Measurements from ENCODE around the gene TSPAN4.

Gene TSPAN4

DNA sequence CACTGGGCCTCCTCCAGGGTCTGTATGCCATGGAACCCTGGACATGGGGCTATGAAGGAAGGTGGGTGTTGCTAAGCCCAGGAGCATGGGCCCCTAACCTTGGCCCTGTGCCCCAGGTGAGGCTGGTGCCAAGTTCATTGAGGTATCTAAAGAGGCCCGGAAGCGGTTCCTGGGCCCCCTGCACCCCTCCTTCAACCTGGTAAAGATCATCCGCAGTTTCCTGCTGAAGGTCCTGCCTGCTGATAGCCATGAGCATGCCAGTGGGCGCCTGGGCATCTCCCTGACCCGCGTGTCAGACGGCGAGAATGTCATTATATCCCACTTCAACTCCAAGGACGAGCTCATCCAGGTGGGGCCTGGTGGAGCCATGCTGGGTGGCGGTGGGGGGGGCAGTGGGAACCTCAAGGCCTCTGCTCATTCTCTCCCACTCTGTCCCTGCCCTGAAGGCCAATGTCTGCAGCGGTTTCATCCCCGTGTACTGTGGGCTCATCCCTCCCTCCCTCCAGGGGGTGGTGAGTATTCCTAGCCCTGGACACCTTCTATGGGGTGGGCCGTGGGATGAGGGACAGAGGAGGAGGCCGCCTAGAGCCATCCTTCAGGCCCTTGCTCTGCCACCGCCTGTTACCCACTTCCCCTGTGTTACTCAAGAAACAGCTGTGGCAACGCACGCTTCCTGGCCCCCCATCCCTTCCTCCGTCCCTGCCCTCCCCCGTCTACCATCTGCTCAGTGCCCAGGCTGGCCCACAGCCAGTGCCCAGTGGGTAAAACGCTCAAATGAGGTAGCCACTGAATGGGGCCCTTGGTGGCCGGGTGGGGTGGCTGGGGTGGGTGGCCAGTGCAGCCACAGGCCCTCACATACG, 20.9 kb upstream of the TSPAN4 start:
- no peak for DNase-seq
- in situ Hi-C loops (cut with MboI; ENCODE audit: low pct_unique_long_range_greater_than_20kb, low sequenced_read_pairs) = no loop called here

DNA sequence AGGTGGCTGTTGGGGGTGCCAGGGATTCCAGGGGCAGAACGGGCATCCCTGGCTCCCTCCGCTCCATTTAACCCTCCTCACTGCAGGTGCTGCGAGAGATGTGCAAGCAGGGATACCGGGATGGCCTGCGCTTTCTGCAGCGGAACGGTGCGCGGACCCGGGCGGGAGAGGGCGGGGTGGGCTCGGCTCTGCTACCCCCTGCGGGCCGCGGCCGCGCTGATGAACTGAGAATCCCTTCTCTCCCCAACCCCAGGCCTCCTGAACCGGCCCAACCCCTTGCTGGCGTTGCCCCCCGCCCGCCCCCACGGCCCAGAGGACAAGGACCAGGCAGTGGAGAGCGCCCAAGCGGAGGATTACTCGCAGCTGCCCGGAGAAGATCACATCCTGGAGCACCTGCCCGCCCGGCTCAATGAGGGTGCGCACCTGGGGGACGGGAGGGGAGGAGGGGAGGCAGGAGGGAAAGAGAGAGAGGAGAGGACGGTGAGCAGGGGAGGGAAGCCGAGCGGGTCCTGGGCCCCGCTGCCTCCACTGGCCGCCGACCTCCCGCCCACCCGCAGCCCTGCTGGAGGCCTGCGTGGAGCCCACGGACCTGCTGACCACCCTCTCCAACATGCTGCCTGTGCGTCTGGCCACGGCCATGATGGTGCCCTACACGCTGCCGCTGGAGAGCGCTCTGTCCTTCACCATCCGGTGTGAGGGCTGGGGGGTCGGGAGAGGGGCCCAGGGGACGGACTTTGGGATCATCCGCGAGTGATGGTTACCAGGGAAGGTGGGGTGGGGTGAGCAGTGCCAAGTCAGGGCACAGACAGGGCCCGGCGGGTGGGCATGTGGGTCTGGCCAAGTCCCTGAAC, 19.0 kb upstream of the TSPAN4 start:
- in situ Hi-C loops (cut with MboI; ENCODE audit: low pct_unique_long_range_greater_than_20kb, low sequenced_read_pairs) = no loop called here
- DNase-seq = no peak

DNA sequence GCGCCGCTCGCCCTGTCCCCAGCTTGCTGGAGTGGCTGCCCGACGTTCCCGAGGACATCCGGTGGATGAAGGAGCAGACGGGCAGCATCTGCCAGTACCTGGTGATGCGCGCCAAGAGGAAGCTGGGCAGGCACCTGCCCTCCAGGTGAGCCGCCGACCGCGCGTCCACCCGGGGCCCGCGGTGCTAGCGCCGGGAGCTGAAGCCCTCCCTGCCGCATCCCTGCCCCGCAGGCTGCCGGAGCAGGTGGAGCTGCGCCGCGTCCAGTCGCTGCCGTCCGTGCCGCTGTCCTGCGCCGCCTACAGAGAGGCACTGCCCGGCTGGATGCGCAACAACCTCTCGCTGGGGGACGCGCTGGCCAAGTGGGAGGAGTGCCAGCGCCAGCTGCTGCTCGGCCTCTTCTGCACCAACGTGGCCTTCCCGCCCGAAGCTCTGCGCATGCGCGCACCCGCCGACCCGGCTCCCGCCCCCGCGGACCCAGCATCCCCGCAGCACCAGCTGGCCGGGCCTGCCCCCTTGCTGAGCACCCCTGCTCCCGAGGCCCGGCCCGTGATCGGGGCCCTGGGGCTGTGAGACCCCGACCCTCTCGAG, 18.3 kb upstream of the TSPAN4 start:
- in situ Hi-C loops (cut with MboI; ENCODE audit: low pct_unique_long_range_greater_than_20kb, low sequenced_read_pairs) = no loop called here

DNA sequence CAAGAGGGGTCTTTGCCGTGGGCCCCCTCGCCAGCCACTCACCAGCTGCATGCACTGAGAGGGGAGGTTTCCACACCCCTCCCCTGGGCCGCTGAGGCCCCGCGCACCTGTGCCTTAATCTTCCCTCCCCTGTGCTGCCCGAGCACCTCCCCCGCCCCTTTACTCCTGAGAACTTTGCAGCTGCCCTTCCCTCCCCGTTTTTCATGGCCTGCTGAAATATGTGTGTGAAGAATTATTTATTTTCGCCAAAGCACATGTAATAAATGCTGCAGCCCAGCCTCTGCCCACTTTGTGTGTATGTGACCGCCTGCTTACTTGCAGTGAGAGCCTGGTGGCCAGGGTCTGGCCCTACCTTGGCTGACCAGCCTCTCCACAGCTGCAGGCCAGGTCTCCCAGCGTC, 17.7 kb upstream of the TSPAN4 start:
- DNase-seq = no peak
- in situ Hi-C loops (cut with MboI; ENCODE audit: low pct_unique_long_range_greater_than_20kb, low sequenced_read_pairs) = no loop called here

More for the DNA sequence above, 18.3 kb upstream of the TSPAN4 start:
- no peak for DNase-seq

DNA sequence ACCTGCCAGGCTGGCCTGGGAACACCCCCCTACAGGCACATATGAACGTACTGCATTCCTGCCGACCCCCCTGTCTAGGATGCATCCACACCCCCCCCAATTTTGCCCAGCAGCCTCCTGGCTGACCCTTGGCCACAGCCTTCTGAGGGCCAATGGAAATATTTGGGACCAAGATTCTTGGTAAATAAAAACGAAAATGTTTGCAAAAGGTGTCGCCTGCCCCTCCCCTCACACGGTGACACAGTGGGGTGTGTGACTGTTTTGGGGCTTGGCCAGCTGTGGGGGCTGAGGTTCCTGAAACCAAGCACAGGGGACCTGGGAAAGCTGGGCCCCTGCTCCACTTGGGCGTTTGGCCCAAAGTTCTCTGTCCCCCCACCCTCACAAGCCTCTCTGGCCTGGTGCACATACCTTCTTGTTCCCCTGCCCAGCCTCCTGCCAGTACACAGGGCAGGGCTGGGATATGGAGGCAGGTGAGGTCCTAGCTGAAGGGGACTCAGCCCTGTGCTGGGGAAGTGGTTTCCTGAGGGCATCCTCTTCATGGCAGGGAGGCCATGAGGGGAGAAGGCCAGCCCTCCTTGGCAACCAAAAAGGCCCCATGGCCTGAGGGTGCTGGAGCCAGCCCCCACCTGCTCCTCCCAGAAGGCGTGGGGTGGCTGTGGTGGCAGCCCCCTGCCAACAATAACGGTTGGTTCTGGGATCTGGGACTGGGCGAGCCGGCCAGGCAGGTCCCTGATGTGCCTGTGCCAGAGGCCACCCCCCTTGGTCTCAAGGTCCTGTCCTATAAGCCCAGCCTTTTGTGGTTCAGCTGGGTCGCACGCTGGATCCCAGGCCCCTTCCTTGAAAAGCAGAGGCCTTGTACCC, 17.1 kb upstream of the TSPAN4 start:
- DNase-seq = no peak
- in situ Hi-C loops (cut with MboI; ENCODE audit: low pct_unique_long_range_greater_than_20kb, low sequenced_read_pairs) = no loop called here

DNA sequence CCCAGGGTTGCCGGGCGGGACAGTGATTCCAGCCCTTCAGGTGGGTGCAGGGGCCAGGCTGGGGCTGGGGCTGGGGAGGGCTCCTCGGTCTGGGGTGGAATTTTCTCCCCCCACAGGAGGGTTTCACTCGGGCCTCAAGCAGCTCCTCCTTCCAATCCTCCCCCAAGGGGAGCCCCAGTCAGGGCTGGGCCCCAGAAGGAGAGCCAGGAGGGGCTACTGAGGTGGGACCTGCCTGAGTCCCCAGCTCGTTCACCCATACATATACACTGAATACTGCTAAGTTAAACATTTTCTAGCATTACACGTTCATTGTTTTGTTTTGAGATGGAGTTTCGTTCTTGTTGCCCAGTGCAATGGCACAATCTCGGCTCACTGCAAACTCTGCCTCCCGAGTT, 16.4 kb upstream of the TSPAN4 start:
- DNase-seq = no peak
- in situ Hi-C loops (cut with MboI; ENCODE audit: low pct_unique_long_range_greater_than_20kb, low sequenced_read_pairs) = no loop called here

DNA sequence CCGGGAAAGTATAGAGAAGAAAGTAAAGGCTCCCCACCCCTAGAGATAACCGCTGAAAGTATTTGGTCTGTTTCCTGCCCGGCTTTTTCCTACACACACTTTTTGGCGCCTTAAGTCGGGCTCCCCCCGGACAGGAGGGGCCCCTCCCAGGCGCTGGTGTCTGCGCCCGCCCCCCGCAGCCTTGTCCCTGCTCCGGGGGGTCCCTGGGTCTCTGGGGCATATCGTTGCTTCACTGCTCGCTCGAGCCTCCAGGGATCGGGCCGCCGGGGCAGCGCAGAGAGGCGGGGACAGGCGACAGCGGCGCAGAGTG, 15.9 kb upstream of the TSPAN4 start:
- in situ Hi-C loops (cut with MboI; ENCODE audit: low pct_unique_long_range_greater_than_20kb, low sequenced_read_pairs) = no loop called here
- no peak for DNase-seq

DNA sequence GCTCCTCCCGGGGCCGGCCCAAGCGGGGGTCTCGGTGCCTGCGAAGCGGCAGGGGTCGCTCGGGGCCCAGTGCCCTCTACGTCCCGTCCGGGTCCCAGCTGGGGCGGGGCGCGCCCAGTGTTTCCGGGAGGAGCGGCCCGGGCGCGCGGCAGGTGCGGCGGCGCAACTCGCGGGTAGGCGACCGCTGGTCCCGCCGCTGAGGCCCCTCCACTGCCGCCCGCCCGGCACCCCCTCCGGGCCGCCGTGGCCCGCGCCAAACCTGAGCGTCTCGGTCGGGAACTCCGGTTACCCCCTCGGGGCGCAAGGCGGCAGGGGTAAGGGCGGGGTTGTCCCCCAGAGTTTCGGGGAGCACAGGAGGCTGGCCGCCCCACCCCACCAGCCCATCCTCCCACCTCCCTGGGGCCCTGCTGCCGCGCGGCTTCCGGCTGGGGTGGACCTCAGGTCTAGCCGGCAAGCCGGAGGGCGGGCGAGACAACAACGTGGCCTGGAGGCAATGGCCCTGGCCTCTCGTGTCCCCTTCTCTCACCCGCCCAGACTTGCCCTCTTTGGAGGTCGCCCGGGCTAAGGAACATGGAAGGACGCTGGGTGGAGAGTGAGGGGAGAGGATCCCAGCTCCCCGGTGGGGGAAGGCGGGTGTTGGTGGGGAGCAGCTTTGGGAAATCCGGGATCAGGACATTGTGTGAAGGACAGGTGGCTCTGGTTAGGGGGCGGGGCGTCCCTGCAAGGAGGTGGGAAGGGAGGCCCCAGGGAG, 15.3 kb upstream of the TSPAN4 start:
- DNase-seq = no peak
- in situ Hi-C loops (cut with MboI; ENCODE audit: low pct_unique_long_range_greater_than_20kb, low sequenced_read_pairs) = no loop called here

DNA sequence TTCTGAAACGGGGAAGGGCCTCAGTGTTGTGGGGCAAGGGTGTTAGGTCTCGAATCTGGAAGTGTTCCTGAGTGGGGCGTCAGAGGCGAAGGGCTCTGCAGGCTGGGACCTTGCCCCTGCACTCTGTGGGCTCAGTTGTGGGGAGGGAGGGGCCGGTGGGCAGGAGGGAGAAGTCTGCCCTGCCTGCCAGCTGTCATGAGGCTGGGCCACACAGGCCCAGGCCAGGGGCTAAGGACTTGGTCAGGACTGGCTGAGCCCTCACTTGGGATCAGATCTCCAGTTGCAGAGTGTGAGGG, 14.8 kb upstream of the TSPAN4 start, which contains the start of gene CRACR2B:
Gene CRACR2B, plus strand, starts transcription at position 23 of the 296 bp plus-strand sequence. CDS start 689 bp downstream, outside the sequence.
- no peak for DNase-seq
- in situ Hi-C loops (cut with MboI; ENCODE audit: low pct_unique_long_range_greater_than_20kb, low sequenced_read_pairs) = no loop called here

DNA sequence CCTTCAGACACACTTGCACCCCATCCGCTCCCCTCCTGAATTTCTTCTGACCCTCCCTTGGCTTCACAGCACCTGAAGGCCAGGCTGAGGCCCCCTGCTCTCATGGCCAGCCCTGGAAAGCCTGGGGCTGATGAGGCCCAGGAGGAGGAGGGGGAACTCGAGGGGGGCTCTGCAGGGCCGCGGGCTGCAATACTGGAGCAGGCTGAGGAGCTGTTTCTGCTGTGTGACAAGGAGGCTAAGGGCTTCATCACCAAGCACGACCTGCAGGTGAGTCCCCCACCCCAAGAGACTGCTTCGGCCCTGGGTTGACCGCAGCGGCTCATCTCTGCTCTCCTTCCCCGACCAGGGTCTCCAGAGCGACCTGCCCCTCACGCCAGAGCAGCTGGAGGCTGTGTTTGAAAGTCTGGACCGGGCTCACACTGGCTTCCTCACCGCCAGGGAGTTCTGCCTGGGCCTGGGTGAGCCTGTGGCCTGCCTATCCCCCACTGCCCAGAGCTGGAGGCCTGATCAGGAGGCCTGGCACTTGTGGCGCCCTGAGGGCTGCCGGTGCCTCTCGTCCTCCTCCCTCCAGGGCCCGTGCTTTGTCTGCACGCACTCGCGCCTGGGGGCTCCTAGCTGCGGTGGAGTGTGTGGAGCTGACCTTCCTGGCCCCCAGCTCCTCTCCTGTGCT, 14.0 kb upstream of the TSPAN4 start:
- DNase-seq = peak; percentile 62
- in situ Hi-C loops (cut with MboI; ENCODE audit: low pct_unique_long_range_greater_than_20kb, low sequenced_read_pairs) = no loop called here

DNA sequence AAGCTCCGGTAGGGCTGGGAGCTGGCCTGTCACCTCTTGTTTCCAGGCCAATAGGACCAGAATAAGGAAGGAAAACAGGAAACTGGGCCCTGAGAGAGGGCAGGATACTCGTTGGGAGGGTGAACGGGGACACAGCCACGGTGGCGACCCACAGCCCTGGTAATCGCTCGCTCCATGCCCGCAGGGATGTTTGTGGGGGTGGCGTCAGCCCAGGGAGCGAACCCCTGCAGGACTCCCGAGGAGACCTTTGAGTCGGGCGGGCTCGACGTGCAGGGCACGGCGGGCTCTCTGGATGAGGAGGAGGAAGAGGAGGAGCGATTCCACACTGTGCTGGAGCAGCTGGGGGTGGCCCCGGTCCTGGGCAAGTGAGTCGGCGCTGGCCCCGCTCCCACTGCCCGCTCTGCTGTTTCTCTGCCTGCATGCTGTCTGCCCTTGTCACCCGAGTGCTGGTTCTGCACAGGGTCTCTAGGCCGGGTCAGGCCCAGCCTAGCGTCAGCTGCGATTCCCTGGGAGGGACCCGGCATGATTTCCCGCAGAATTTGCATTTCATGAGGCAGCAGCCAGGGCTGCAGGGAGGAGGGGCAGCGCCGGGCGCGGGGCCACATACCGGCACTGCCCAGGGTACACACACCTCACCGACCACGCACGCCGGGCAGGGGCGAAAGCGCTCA, 13.3 kb upstream of the TSPAN4 start:
- in situ Hi-C loops (cut with MboI; ENCODE audit: low pct_unique_long_range_greater_than_20kb, low sequenced_read_pairs) = no loop called here
- no peak for DNase-seq

DNA sequence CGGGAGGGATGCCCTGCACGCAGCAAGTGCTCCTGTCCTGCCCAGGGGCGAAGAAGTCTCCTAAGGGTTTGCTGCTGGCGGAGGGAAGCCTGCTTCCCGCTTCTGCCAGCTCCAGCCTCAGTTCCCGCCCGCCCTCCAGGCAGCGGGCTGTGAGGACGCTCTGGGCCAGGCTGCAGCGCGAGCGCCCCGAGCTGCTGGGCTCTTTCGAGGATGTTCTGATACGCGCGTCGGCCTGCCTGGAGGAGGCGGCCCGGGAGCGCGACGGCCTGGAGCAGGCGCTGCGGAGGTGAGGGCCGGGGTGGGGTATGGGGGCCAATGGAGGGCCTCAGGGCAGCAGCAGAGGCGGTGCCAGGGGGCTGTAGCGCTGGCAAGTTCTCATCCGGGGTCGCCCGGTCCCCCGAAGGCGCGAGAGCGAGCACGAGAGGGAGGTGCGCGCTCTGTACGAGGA, 12.8 kb upstream of the TSPAN4 start:
- no peak for DNase-seq
- in situ Hi-C loops (cut with MboI; ENCODE audit: low pct_unique_long_range_greater_than_20kb, low sequenced_read_pairs) = no loop called here

DNA sequence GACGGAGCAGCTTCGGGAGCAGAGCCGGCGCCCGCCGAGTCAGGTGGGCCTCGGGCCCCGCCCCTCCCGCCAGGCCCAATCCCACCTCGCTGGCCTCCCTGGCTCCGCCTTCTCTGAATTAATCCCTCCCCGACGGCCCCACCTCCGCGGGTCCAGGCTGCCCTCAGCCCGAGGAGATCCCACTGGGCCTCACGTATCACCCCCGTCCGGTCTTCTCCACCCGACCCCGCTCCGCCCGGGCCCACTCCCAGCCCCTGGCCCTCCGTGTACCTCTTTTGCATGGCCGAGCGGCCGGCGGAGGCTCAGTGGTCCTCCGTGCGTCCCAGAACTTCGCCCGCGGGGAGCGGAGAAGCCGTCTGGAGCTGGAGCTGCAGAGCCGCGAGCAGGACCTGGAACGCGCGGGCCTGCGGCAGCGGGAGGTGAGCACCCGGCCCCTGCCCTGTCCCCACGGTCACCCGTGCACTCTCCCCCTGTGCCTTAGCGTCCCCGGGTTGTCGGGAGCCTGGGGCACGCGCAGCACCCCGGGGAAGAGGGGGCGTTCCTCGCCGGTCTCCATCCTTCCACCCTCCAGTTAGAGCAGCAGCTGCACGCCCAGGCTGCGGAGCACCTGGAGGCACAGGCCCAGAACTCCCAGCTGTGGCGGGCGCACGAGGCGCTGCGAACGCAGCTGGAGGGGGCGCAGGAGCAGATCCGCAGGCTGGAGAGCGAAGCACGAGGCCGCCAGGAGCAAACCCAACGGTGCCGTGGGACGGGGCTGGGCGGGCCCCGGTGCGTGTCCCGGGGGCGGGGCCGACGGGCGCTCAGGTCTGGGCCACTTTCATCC, 12.1 kb upstream of the TSPAN4 start:
- DNase-seq = no peak
- in situ Hi-C loops (cut with MboI; ENCODE audit: low pct_unique_long_range_greater_than_20kb, low sequenced_read_pairs) = no loop called here

DNA sequence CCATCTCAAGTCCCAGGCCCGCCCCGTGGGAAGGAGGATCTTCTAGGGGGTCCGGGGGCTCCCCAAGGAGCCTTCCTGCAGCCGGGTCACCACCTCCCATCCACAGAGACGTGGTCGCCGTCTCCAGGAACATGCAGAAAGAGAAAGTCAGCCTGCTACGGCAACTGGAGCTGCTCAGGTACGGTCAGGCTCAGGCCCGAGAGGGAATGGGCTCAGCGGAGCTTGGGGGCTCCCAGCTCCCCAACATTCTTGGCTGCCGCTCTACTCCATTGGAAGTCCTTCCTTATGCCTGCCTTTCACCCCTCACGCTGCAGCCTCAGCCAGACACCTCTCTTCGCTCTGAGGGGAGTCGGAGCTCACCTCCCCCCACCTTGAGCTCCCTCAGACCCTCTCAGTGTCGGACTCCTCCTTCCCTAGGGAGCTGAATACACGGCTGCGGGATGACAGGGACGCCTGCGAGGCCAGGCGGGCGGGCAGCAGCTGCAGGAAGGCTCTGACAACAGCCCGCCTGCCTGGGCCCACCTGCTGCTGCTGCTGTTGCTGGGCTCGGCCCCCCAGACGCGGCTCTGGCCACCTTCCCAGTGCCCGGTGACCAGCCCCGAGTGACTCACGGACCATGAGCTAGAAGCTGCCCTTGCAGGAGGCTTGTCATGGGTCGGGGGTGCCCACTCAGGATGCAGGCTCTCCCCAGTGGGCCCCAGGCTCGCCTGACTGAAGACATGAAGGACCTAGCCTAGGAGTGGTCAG, 11.4 kb upstream of the TSPAN4 start:
- DNase-seq = no peak
- in situ Hi-C loops (cut with MboI; ENCODE audit: low pct_unique_long_range_greater_than_20kb, low sequenced_read_pairs) = no loop called here

DNA sequence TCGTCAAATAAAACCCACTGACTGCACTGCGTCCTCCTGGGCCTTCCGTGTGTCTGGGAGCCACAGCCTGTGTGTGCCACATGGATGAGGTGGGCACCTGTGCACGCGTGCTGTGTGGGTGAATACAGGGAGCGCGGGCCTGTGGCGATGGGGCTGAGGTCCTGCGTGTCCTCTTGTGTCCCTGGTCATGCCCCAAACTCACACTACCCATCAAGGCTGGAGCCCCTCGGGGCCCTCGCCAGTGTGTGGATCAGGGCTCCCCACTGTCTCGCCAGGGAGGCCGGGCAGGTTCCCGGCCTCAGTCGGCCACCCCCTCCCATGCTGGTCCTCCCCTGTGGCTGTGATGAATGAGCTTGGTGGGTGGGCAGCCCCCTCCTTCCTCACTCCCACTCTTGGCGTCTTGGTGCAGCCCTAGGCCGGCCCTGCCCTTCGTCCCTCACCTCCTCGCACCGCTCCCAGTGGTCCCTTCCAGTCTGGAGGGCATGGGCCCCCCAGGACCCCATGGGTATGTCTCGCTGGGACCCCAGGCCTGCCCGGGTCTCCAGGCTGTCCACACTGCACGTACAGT, 10.6 kb upstream of the TSPAN4 start:
- in situ Hi-C loops (cut with MboI; ENCODE audit: low pct_unique_long_range_greater_than_20kb, low sequenced_read_pairs) = no loop called here
- DNase-seq = no peak

DNA sequence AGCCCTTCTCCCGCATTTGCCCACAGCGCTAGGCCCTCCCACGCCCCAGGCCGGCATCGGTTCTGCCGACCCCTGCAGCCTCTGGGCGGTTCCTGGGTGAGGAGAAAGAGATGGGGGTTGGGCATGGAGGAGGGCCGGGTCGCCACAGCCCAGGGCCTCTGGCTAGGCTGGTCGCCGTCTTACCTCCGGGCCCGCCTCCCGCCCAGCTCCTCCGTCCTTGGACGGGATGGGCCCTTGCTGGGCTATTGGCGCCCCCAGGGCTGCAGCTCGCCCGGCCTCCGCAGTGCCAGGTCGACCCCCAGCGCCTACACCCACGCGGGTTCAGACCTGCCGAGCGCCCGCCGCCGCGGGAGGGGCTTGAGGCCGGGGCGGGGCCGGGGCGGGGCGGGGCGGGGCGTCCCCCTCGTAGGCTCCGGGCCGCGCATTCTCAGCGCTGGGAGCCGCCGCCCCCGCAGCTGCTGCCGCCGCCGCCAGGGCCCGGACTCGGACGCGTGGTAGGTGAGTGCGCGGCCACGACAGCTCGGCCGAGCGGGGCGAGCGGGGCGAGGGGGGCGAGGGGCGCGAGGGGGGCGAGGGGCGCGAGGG, 10.0 kb upstream of the TSPAN4 start, which contains the start of gene CD151:
Gene CD151, plus strand, starts transcription at position 424 of the 585 bp plus-strand sequence. CDS start 3,118 bp downstream, outside the sequence.
- peak; percentile 59 for DNase-seq
- in situ Hi-C loops (cut with MboI; ENCODE audit: low pct_unique_long_range_greater_than_20kb, low sequenced_read_pairs) = no loop called here
